Fibroblast of mammary gland (primary cell): Measurements from ENCODE around the gene LDB1.

ENCODE experiments used
- DNase-seq: peaks from one replicate; pipeline ENCODE4 v3.0.0-alpha.2; 2010; ENCODE audit warnings: low read depth
- H3K4me3 ChIP-seq: 2 replicates; pipeline ENCODE4 v1.5.1; 2011; ENCODE audit warnings: low read depth, mild to moderate bottlenecking, low read length, moderate library complexity; ENCODE audit not compliant: control insufficient read depth
- CTCF ChIP-seq: conservative IDR thresholded peaks from 2 replicates; pipeline ENCODE4 v1.5.1; 2011; ENCODE audit warnings: low read depth, low read length, inconsistent platforms; ENCODE audit not compliant: control insufficient read depth, insufficient read depth

Gene LDB1

GRCh38 chr10:102059987-102060386, 60.2 kb downstream of the LDB1 start:
- H3K4me3 ChIP-seq = no peak overlapping the region
- no peak for TF ChIP-seq CTCF
- DNase-seq = no peak
